Endothelial cell of umbilical vein (primary cell): ENCODE results near the gene PLCD3. TPM values are rescaled to one million over a fixed set of nuclear protein-coding genes. Genes with fewer than 3 reads are reported as not detected.

ENCODE experiments used
- BruUV-seq: library from RNA; stranded (reverse); fragments of 400-500 nt; replicated peaks from 2 replicates; lab custom pipeline; 2021; lab: Mats Ljungman, UMichigan
- CTCF ChIA-PET: fragments of 300-600, 350-600 bp; sonication (Branson Sonifier 250); formaldehyde crosslinking; loops from one replicate; lab custom pipeline; 2021; ENCODE audit warnings: antibody characterized with exemption, inconsistent platforms; lab: Charles Lee
- POLR2A ChIA-PET: fragments of 300-600, 350-600 bp; sonication (Branson Sonifier 250); formaldehyde crosslinking; loops from one replicate; lab custom pipeline; 2021; ENCODE audit warnings: antibody characterized with exemption, inconsistent platforms; lab: Charles Lee
- DNase-seq: peaks from one replicate; pipeline ENCODE4 v3.0.0-alpha.2; 2011; ENCODE audit warnings: low read depth, low spot score
- FAIRE-seq: peaks from 2 replicates; lab custom pipeline; 2011; peaks lifted over from hg19 to GRCh38; lab: Jason Lieb, UNC
- H2AFZ ChIP-seq: 2 replicates; pipeline ENCODE4 v1.6.0; 2012; ENCODE audit warnings: low read depth, low read length, control low read depth, inconsistent platforms
- H3K27ac ChIP-seq: 2 replicates; pipeline ENCODE4 v1.5.1; 2011; ENCODE audit warnings: low read depth, mild to moderate bottlenecking, control low read depth, low read length, moderate library complexity; ENCODE audit not compliant: insufficient read depth
- H3K27me3 ChIP-seq, 2 experiments: 2 replicates each; pipeline versions ENCODE4 v1.6.0 to v1.6.1; 2011; ENCODE audit warnings: low read length in 2 of 2, mixed read lengths in 1 of 2; ENCODE audit not compliant: control insufficient read depth in 2 of 2, insufficient read depth in 2 of 2
- H3K36me3 ChIP-seq, 2 experiments: 2 replicates in 1 of 2; 3 replicates in 1 of 2; pipeline ENCODE4 v1.5.1; 2011; ENCODE audit warnings: low read length in 2 of 2, mild to moderate bottlenecking in 1 of 2, moderate library complexity in 1 of 2; ENCODE audit not compliant: control insufficient read depth in 2 of 2, insufficient read depth in 2 of 2; ENCODE audit errors: extremely low read depth in 1 of 2
- H3K4me1 ChIP-seq: 3 replicates; pipeline ENCODE4 v1.5.1; 2011; ENCODE audit warnings: mild to moderate bottlenecking, low read length; ENCODE audit not compliant: control insufficient read depth, insufficient read depth; ENCODE audit errors: extremely low read depth
- H3K4me2 ChIP-seq: 2 replicates; pipeline ENCODE4 v1.6.1; 2011; ENCODE audit warnings: low read length, control low read depth, mixed read lengths; ENCODE audit not compliant: insufficient read depth
- H3K4me3 ChIP-seq, 3 experiments: fragments of 200-600 bp in 1 of 3; sonication (generic), shearing (Covaris generic) in 1 of 3; replicated peaks in 1 of 3; 2 replicates each; pipeline ENCODE4 v1.5.1; 2011 to 2016; ENCODE audit warnings: control low read depth in 3 of 3, low read length in 3 of 3, mild to moderate bottlenecking in 2 of 3, inconsistent platforms in 1 of 3, low read depth in 1 of 3, moderate library complexity in 1 of 3; ENCODE audit not compliant: insufficient read depth in 1 of 3
- H3K79me2 ChIP-seq: 2 replicates; pipeline ENCODE4 v1.6.0; 2012; ENCODE audit warnings: low read length, inconsistent platforms; ENCODE audit not compliant: control insufficient read depth, insufficient read depth
- H3K9ac ChIP-seq: replicated peaks from 2 replicates; pipeline ENCODE3; 2011; ENCODE audit warnings: low read length, control low read depth; ENCODE audit not compliant: insufficient read depth; ENCODE audit errors: extremely low read depth
- H3K9me1 ChIP-seq: replicated peaks from 3 replicates; pipeline ENCODE4 v1.6.0; 2011; ENCODE audit warnings: mild to moderate bottlenecking, low read length; ENCODE audit not compliant: control insufficient read depth, insufficient read depth; ENCODE audit errors: extremely low read depth
- H3K9me3 ChIP-seq: replicated peaks from 2 replicates; pipeline ENCODE4 v1.5.1; 2012; ENCODE audit warnings: low read length, inconsistent platforms; ENCODE audit not compliant: control insufficient read depth, insufficient read depth
- H4K20me1 ChIP-seq: replicated peaks from 2 replicates; pipeline ENCODE3; 2011; ENCODE audit warnings: mild to moderate bottlenecking, low read length; ENCODE audit not compliant: control insufficient read depth, insufficient read depth; ENCODE audit errors: extremely low read depth
- CTCF ChIP-seq, 2 donors: IDR thresholded peaks; 1 replicate in 1 of 2; 2 replicates in 1 of 2; pipeline ENCODE4 v1.5.1; 2011; ENCODE audit warnings: low read length in 2 of 2, mild to moderate bottlenecking in 2 of 2, moderate library complexity in 2 of 2, control low read depth in 1 of 2, inconsistent platforms in 1 of 2, low read depth in 1 of 2; ENCODE audit not compliant: insufficient read depth in 1 of 2; ENCODE audit errors: extremely low read depth in 1 of 2
- EZH2 ChIP-seq: IDR thresholded peaks from 2 replicates; pipeline ENCODE4 v1.6.1; 2012; ENCODE audit warnings: borderline replicate concordance, low read depth, mild to moderate bottlenecking, moderate library complexity, low read length, inconsistent platforms; ENCODE audit not compliant: severe bottlenecking
- FOS ChIP-seq: IDR thresholded peaks from 2 replicates; pipeline ENCODE4 v1.6.1; 2011; ENCODE audit warnings: mild to moderate bottlenecking, low read length, moderate library complexity, borderline replicate concordance; ENCODE audit not compliant: insufficient read depth
- GATA2 ChIP-seq: IDR thresholded peaks from 2 replicates; pipeline ENCODE4 v1.7.0; 2011; ENCODE audit warnings: low read depth, mild to moderate bottlenecking, moderate library complexity, mixed read lengths, low read length; ENCODE audit not compliant: insufficient read length, insufficient read depth
- JUN ChIP-seq: IDR thresholded peaks from 2 replicates; pipeline ENCODE4 v1.6.1; 2011; ENCODE audit warnings: borderline replicate concordance, low read depth; ENCODE audit not compliant: insufficient read length, insufficient read depth
- MAX ChIP-seq: IDR thresholded peaks from 2 replicates; pipeline ENCODE4 v1.6.1; 2011; ENCODE audit not compliant: insufficient read depth, insufficient read length
- MYC ChIP-seq: IDR thresholded peaks from one replicate; pipeline ENCODE4 v1.6.1; 2011; ENCODE audit warnings: mild to moderate bottlenecking, low read depth, low read length
- POLR2A ChIP-seq: IDR thresholded peaks from 2 replicates; pipeline ENCODE4 v1.6.1; 2012; ENCODE audit warnings: low read depth, mild to moderate bottlenecking, control low read depth, low read length
- POLR2AphosphoS5 ChIP-seq: IDR thresholded peaks from 2 replicates; pipeline ENCODE4 v1.6.1; 2012; ENCODE audit warnings: low read depth, mild to moderate bottlenecking, control low read depth, low read length, moderate library complexity; ENCODE audit not compliant: insufficient read depth
- dilution Hi-C: fragments of 300-500 bp; cut with MboI; formaldehyde crosslinking; loops from one replicate; pipeline ENCODE4 v1.15.0; 2019; ENCODE audit warnings: low sequenced_read_pairs; ENCODE audit not compliant: extremely low pct_ligation_motif_present
- intact Hi-C: fragments of 100-400 bp; cut with micrococcal nuclease; formaldehyde crosslinking; loops from one replicate; pipeline ENCODE4 v1.10.0; 2022
- polyA plus RNA-seq, 4 experiments: library from polyadenylated mRNA; depleted of rRNA in 3 of 4; stranded (reverse) in 3 of 4; unstranded in 1 of 4; fragments of >200 nt; gene quantifications; 2 replicates each; pipeline versions ENCODE4 v1.2.1 to v1.2.3, GENCODE V29; 2011 to 2012; ENCODE audit warnings: missing spikeins in 1 of 4
- total RNA-seq: library from RNA; stranded (reverse); gene quantifications from 2 replicates; pipeline ENCODE4 v1.2.3, GENCODE V29; 2021

The PLCD3 gene
- total and polyA plus RNA-seq, 2 donors (not counting 3 experiments of a cell fraction or from before 2014, with no cell fraction given): 30.4 to 43.1 TPM

GRCh38 chr17:45127548-45128300, 4.6 kb downstream of the PLCD3 start:
- no peak overlapping the region for H3K4me3 ChIP-seq
- no peak overlapping the region for H3K4me2 ChIP-seq
- peak; percentile 48 for TF ChIP-seq POLR2A
- TF ChIP-seq JUN: no peak
- peak; percentile 36 for TF ChIP-seq POLR2AphosphoS5
- BruUV-seq: no TSS peak
- H4K20me1 ChIP-seq: no peaks in the 10 kb centered on the region
- no peaks in the 10 kb centered on the region for H3K9me1 ChIP-seq
- H3K79me2 ChIP-seq: peaks cover 2% of the 10 kb centered on the region
- peak overlapping the region; percentile 43 for H2AFZ ChIP-seq
- DNase-seq (peak; percentile 73), FAIRE-seq (peak; percentile 55)
- ChIA-PET POLR2A (no interaction called here), CTCF (interaction anchor here (1.1 to 7.2 kb wide), 4 partner anchors 19 to 70 kb away, joined by 3 to 61 read pairs (median 5); no protein-coding TSS in a partner anchor)
- H3K9me3 ChIP-seq: no peaks in the 10 kb centered on the region
- H3K27ac ChIP-seq: peak overlapping the region; percentile 31
- intact Hi-C loops (no loop called here), dilution Hi-C loops (no loop called here)
- H3K27me3 ChIP-seq: no peaks in the 10 kb centered on the region
- H3K4me1 ChIP-seq: peaks cover 38% of the 10 kb centered on the region
- peak overlapping the region; percentile 20 for H3K9ac ChIP-seq
- H3K36me3 ChIP-seq: no peaks in the 10 kb centered on the region

GRCh38 chr17:45127207-45127547, 5.1 kb downstream of the PLCD3 start:
- POLR2A ChIA-PET: no interaction called here

More at GRCh38 chr17:45127207-45127547, 5.1 kb downstream of the PLCD3 start:
- dilution Hi-C loops (no loop called here), intact Hi-C loops (no loop called here)
- DNase-seq: no peak
- no peaks in the 10 kb centered on the region for H3K9me1 ChIP-seq
- H2AFZ ChIP-seq: no peak overlapping the region
- no peaks in the 10 kb centered on the region for H3K36me3 ChIP-seq
- H4K20me1 ChIP-seq: no peaks in the 10 kb centered on the region
- peaks cover 36% of the 10 kb centered on the region for H3K4me1 ChIP-seq
- no peak overlapping the region for H3K27ac ChIP-seq
- H3K4me2 ChIP-seq: no peak overlapping the region
- H3K9me3 ChIP-seq: no peaks in the 10 kb centered on the region
- no peak overlapping the region for H3K4me3 ChIP-seq
- CTCF ChIA-PET: interaction anchor here (1.1 to 7.2 kb wide), 4 partner anchors 18 to 70 kb away, joined by 3 to 61 read pairs (median 5); no protein-coding TSS in a partner anchor
- no peak overlapping the region for H3K9ac ChIP-seq
- H3K79me2 ChIP-seq: peaks cover 2% of the 10 kb centered on the region
- BruUV-seq: no TSS peak
- H3K27me3 ChIP-seq: no peaks in the 10 kb centered on the region
- FAIRE-seq: no peak
- TF ChIP-seq GATA2 (no peak), JUN (no peak), POLR2A (no peak), EZH2 (no peak), CTCF (IDR thresholded peaks at IDR 0.05; ENCODE audit: extremely low read depth in 1 of 2, insufficient read depth in 1 of 2, low read depth in 1 of 2, low read length in 2 of 2) (no peak), MAX (no peak), FOS (no peak), POLR2AphosphoS5 (no peak), MYC (no peak)
